SIG-M5 treated with dmso at 0.1 percent for 504 hours (cell line): ENCODE measurements around the gene DGKK.
A peak's percentile ranks its signal among the peaks of the same experiment; 100 is the strongest.
"Not testable (repeated sequence)": the region's sequence is repeated elsewhere in the genome, so short reads cannot be mapped to it uniquely, and the experiment has no call there.

Experiments
- DNase-seq: peaks from one replicate; lab custom pipeline; 2025; ENCODE audit not compliant: unreplicated experiment; lab: John Stamatoyannopoulos, UW

Gene DGKK

GRCh38 chrX:50432829-50433289 is 37.8 kb downstream of the DGKK start:
- DNase-seq = no peak

GRCh38 chrX:50431623-50432022 is 39.0 kb downstream of the DGKK start:
- no peak for DNase-seq

- DNase-seq = peak; percentile 13
Observed at GRCh38 chrX:50430917-50431575, 39.6 kb downstream of the DGKK start.

- no peak for DNase-seq
Observed at GRCh38 chrX:50428174-50428573, 42.5 kb downstream of the DGKK start.

GRCh38 chrX:50407976-50408375 is 62.6 kb downstream of the DGKK start:
- DNase-seq = no peak

GRCh38 chrX:50403903-50404302 is 66.7 kb downstream of the DGKK start:
- DNase-seq = peak; percentile 0

GRCh38 chrX:50402886-50403285 is 67.7 kb downstream of the DGKK start:
- DNase-seq = no peak

- no peak for DNase-seq
Observed at GRCh38 chrX:50393902-50394301, 76.7 kb downstream of the DGKK start.

- no peak for DNase-seq
Observed at GRCh38 chrX:50386520-50386919, 84.1 kb downstream of the DGKK start.

GRCh38 chrX:50381729-50382415 is 88.8 kb downstream of the DGKK start:
- DNase-seq = no peak

GRCh38 chrX:50375481-50376267 is 95.0 kb downstream of the DGKK start:
- no peak for DNase-seq

GRCh38 chrX:50372966-50373365 is 97.7 kb downstream of the DGKK start:
- peak; percentile 10 for DNase-seq

- no peak for DNase-seq
Observed at GRCh38 chrX:50343917-50344316, 126.7 kb downstream of the DGKK start.

GRCh38 chrX:50333308-50333707 is 137.3 kb downstream of the DGKK start:
- no peak for DNase-seq

GRCh38 chrX:50332668-50333067 is 138.0 kb downstream of the DGKK start:
- not testable (repeated sequence) for DNase-seq

- DNase-seq = no peak
Observed at GRCh38 chrX:50327235-50327634, 143.4 kb downstream of the DGKK start.
